H1 (cell line): ENCODE data around the gene PTPRD.
A peak's percentile ranks its signal among the peaks of the same experiment; 100 is the strongest.

ENCODE experiments used
- ASH2L ChIP-seq: fragments of 200-600, 300-600 bp; sonication (generic); IDR thresholded peaks from one replicate; pipeline ENCODE4 v1.7.1; 2017; ENCODE audit warnings: low read length
- BRCA1 ChIP-seq: IDR thresholded peaks from 2 replicates; pipeline ENCODE4 v1.6.1; 2012; ENCODE audit warnings: low read depth, low read length, improper control_type of control experiment
- EP300 ChIP-seq, 2 experiments: IDR thresholded peaks; 1 replicate in 1 of 2; 2 replicates in 1 of 2; pipeline ENCODE4 v1.6.1; 2011 to 2012; ENCODE audit warnings: low read depth in 2 of 2, low read length in 2 of 2, mild to moderate bottlenecking in 2 of 2, borderline replicate concordance in 1 of 2, inconsistent platforms in 1 of 2, moderate library complexity in 1 of 2
- JUN ChIP-seq: IDR thresholded peaks from 2 replicates; pipeline ENCODE4 v1.6.1; 2011; ENCODE audit warnings: low read depth, mild to moderate bottlenecking, improper control_type of control experiment, low read length
- PHF8 ChIP-seq: fragments of 200-600 bp; sonication (generic); conservative IDR thresholded peaks from 2 replicates; pipeline ENCODE4 v1.7.1; 2012; ENCODE audit warnings: low read depth, mild to moderate bottlenecking, inconsistent platforms, low read length, moderate library complexity
- POLR2A ChIP-seq, 2 experiments: IDR thresholded peaks; 1 replicate in 1 of 2; 2 replicates in 1 of 2; pipeline ENCODE4 v1.6.1; 2011; ENCODE audit warnings: low read depth in 2 of 2, low read length in 2 of 2, mild to moderate bottlenecking in 2 of 2; ENCODE audit errors: control extremely low read depth in 1 of 2
- POLR2AphosphoS5 ChIP-seq: IDR thresholded peaks from 2 replicates; pipeline ENCODE4 v1.6.1; 2011; ENCODE audit warnings: low read depth, low read length
- SIN3A ChIP-seq, 2 experiments: IDR thresholded peaks in 1 of 2; conservative IDR thresholded peaks in 1 of 2; 2 replicates each; pipeline ENCODE4 v1.6.1; 2011 to 2012; ENCODE audit warnings: low read length in 2 of 2, improper control_type of control experiment in 1 of 2, low read depth in 1 of 2, mild to moderate bottlenecking in 1 of 2
- TF ChIP-seq, protein P1 (sequence below), 3 experiments: IDR thresholded peaks; 1 replicate in 2 of 3; 2 replicates in 1 of 3; pipeline versions ENCODE4 v1.5.1 to v1.6.1; 2011; ENCODE audit warnings: low read length in 3 of 3, mild to moderate bottlenecking in 3 of 3, inconsistent platforms in 2 of 3, low read depth in 1 of 3, moderate library complexity in 1 of 3; ENCODE audit not compliant: insufficient read depth in 1 of 3; ENCODE audit errors: control extremely low read depth in 1 of 3

- TF ChIP-seq SIN3A (conservative IDR thresholded peaks at IDR 0.05 in 1 of 2, IDR thresholded peaks at IDR 0.05 in 1 of 2; ENCODE audit: low read depth in 1 of 2, low read length in 2 of 2) (no peak), EP300 (IDR thresholded peaks at IDR 0.05; ENCODE audit: borderline replicate concordance in 1 of 2, low read depth in 2 of 2, low read length in 2 of 2) (no peak), ASH2L (no peak), POLR2A (IDR thresholded peaks at IDR 0.05; ENCODE audit: control extremely low read depth in 1 of 2, low read depth in 2 of 2, low read length in 2 of 2) (no peak), JUN (no peak), PHF8 (no peak), BRCA1 (no peak), POLR2AphosphoS5 (no peak)
- TF ChIP-seq, protein P1, sequence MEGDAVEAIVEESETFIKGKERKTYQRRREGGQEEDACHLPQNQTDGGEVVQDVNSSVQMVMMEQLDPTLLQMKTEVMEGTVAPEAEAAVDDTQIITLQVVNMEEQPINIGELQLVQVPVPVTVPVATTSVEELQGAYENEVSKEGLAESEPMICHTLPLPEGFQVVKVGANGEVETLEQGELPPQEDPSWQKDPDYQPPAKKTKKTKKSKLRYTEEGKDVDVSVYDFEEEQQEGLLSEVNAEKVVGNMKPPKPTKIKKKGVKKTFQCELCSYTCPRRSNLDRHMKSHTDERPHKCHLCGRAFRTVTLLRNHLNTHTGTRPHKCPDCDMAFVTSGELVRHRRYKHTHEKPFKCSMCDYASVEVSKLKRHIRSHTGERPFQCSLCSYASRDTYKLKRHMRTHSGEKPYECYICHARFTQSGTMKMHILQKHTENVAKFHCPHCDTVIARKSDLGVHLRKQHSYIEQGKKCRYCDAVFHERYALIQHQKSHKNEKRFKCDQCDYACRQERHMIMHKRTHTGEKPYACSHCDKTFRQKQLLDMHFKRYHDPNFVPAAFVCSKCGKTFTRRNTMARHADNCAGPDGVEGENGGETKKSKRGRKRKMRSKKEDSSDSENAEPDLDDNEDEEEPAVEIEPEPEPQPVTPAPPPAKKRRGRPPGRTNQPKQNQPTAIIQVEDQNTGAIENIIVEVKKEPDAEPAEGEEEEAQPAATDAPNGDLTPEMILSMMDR (IDR thresholded peaks at IDR 0.05; ENCODE audit: control extremely low read depth in 1 of 3, insufficient read depth in 1 of 3, low read depth in 1 of 3, low read length in 3 of 3), result peak in 1 of 3 experiments; percentile 7; a peak in 1 of 4 replicates
These were observed 1113.3 kb downstream of the PTPRD start for GRCh38 chr9:9499546-9499945.
